Lung (tissue), 12 donors: Measurements from ENCODE around the gene NUP188. TPM values are rescaled to one million over a fixed set of nuclear protein-coding genes. Genes with fewer than 3 reads are reported as not detected.
"Not testable (repeated sequence)": the region's sequence is repeated elsewhere in the genome, so short reads cannot be mapped to it uniquely, and the experiment has no call there.

Experiments
- ATAC-seq: fragments of 200-7000 bp; cut with Tn5 transposase; one replicate; pipeline ENCODE4 v1.9.1; 2020; ENCODE audit warnings: moderate number of reproducible peaks; ENCODE audit not compliant: insufficient read depth, low FRiP score
- DNase-seq, 3 donors: peaks; one replicate each; pipeline ENCODE4 v3.0.0-alpha.2; 2013 to 2017
- H3K27ac ChIP-seq, 2 donors: one replicate each; pipeline ENCODE4 v1.5.1; 2013; ENCODE audit warnings: mild to moderate bottlenecking in 2 of 2, moderate library complexity in 2 of 2, control low read depth in 1 of 2, inconsistent platforms in 1 of 2, low read depth in 1 of 2, low read length in 1 of 2
- H3K27me3 ChIP-seq, 3 donors: one replicate each; pipeline ENCODE4 v1.5.1; 2013; ENCODE audit warnings: low read length in 2 of 3; ENCODE audit not compliant: control insufficient read depth in 3 of 3, insufficient read depth in 3 of 3
- H3K36me3 ChIP-seq, 4 donors: one replicate each; pipeline ENCODE4 v1.5.1; 2013; ENCODE audit warnings: low read length in 4 of 4, mild to moderate bottlenecking in 1 of 4, moderate library complexity in 1 of 4; ENCODE audit not compliant: control insufficient read depth in 4 of 4, insufficient read depth in 4 of 4
- H3K4me1 ChIP-seq, 5 donors: one replicate each; pipeline ENCODE4 v1.5.1; 2013; ENCODE audit warnings: low read length in 5 of 5, mild to moderate bottlenecking in 2 of 5, moderate library complexity in 1 of 5; ENCODE audit not compliant: control insufficient read depth in 5 of 5, insufficient read depth in 5 of 5
- H3K4me3 ChIP-seq: one replicate; pipeline ENCODE4 v1.5.1; 2013; ENCODE audit warnings: mild to moderate bottlenecking, control low read depth, moderate library complexity
- H3K9ac ChIP-seq, 2 donors: one replicate each; pipeline ENCODE4 v1.5.1; 2013; ENCODE audit warnings: low read length in 2 of 2, control low read depth in 1 of 2; ENCODE audit not compliant: insufficient read depth in 1 of 2
- H3K9me3 ChIP-seq, 4 donors: one replicate each; pipeline ENCODE4 v1.5.1; 2013; ENCODE audit warnings: low read length in 3 of 4, mild to moderate bottlenecking in 1 of 4, moderate library complexity in 1 of 4; ENCODE audit not compliant: control insufficient read depth in 4 of 4, insufficient read depth in 3 of 4
- CTCF ChIP-seq: IDR thresholded peaks from 2 replicates; pipeline ENCODE4 v1.5.1; 2012; ENCODE audit warnings: mild to moderate bottlenecking; ENCODE audit errors: control extremely low read depth, extremely low read depth
- WGBS, 2 donors: extraction: QIAGEN DNeasy Blood & Tissue Kit; methylation state at CpG; one replicate each; pipeline ENCODE4 v1.1.7; 2013; 5-methylcytosine and 5-hydroxymethylcytosine counted together
- polyA plus RNA-seq, 2 donors: library from polyadenylated mRNA; stranded (reverse); fragments of 200-250 nt; gene quantifications; one replicate each; pipeline ENCODE4 v1.2.1, GENCODE V29; 2013
- total RNA-seq, 2 donors: library from RNA; depleted of rRNA in 1 of 2; stranded (reverse); fragments of >200 nt in 1 of 2; gene quantifications; one replicate each; pipeline ENCODE4 v1.2.1, GENCODE V29; 2014 to 2021
- donor health status: control.
- donor health status: control.
- donor health status: Bipolar disorder and iron deficiency.
- donor health status: healthy.
- donor health status: DM: yes; HTN: yes; CAD: no.

The NUP188 gene
- total and polyA plus RNA-seq, 4 donors: 17.0 to 48.5 (median 32.1) TPM

- H3K9ac ChIP-seq: no peak overlapping the region
- no peak for ATAC-seq
- H3K36me3 ChIP-seq: peaks cover 20 to 68% (median 58%) of the 10 kb centered on the region in 4 donors
These were observed 55.5 kb downstream of the NUP188 start for GRCh38 chr9:129002992-129003391.

GRCh38 chr9:129004173-129004572 is 56.7 kb downstream of the NUP188 start:
- not testable (repeated sequence) for H3K4me3 ChIP-seq, H3K27me3 ChIP-seq, H3K27ac ChIP-seq, ATAC-seq, H3K4me1 ChIP-seq, H3K9me3 ChIP-seq, H3K9ac ChIP-seq, DNase-seq
- WGBS, 2 donors: 92 to 95% methylated on average over 6 of the region's 6 CpGs
- peaks cover 11 to 72% (median 50%) of the 10 kb centered on the region in 4 donors for H3K36me3 ChIP-seq

More at GRCh38 chr9:129002992-129003391, 55.5 kb downstream of the NUP188 start:
- no peak for DNase-seq
- TF ChIP-seq CTCF: no peak
- Histone ChIP-seq H3K4me1 (no peaks in the 10 kb centered on the region), H3K4me3 (no peak overlapping the region), H3K9me3 (no peaks in the 10 kb centered on the region), H3K27ac (no peak overlapping the region), H3K27me3 (no peaks in the 10 kb centered on the region)
- WGBS, 2 donors: 97 to 98% methylated on average over 9 of the region's 9 CpGs

GRCh38 chr9:129005336-129005997 is 58.0 kb downstream of the NUP188 start:
- Histone ChIP-seq H3K27me3 (no peaks in the 10 kb centered on the region), H3K36me3 (peaks cover 4 to 73% (median 38%) of the 10 kb centered on the region in 4 donors), H3K4me1 (no peaks in the 10 kb centered on the region), H3K9me3 (no peaks in the 10 kb centered on the region), H3K27ac (no peak overlapping the region), H3K9ac (no peak overlapping the region), H3K4me3 (no peak overlapping the region)
- 85 to 88% methylated on average over 10 of the region's 10 CpGs for WGBS, 2 donors
- DNase-seq: no peak
- ATAC-seq: no peak
- TF ChIP-seq CTCF: no peak

GRCh38 chr9:129006328-129007034 is 59.0 kb downstream of the NUP188 start:
- Histone ChIP-seq H3K36me3 (peaks cover 7 to 76% (median 34%) of the 10 kb centered on the region in 4 donors), H3K9ac (no peak overlapping the region), H3K27me3 (no peaks in the 10 kb centered on the region), H3K9me3 (no peaks in the 10 kb centered on the region), H3K27ac (peak overlapping the region; percentile 13 to 28), H3K4me1 (no peaks in the 10 kb centered on the region), H3K4me3 (no peak overlapping the region)
- ATAC-seq: peak; percentile 76
- TF ChIP-seq CTCF: peak; percentile 58
- WGBS, 2 donors: 57 to 59% methylated on average over 20 to 21 of the region's 21 CpGs
- peak; percentile 67 to 71 (median 68) for DNase-seq
